ENCODE results near the gene ZNF716. TPM values are rescaled to one million over a fixed set of nuclear protein-coding genes. Genes with fewer than 3 reads are reported as not detected.

ZNF716 gene
- total RNA-seq, 1 donor from 2014 or later: not detected

- intact Hi-C loops (cut with DNase I): no loop called here
- DNase-seq (ENCODE audit: extremely low spot score in 2 of 2): peak; percentile 37 to 82
- H3K9me3 ChIP-seq: no peaks in the 10 kb centered on the region
- no peak overlapping the region for H3K27ac ChIP-seq
- H3K4me3 ChIP-seq: peak overlapping the region in 1 of 2 donors; percentile 24
- H3K27me3 ChIP-seq: no peaks in the 10 kb centered on the region
- no peaks in the 10 kb centered on the region for H3K4me1 ChIP-seq
- no peaks in the 10 kb centered on the region for H3K36me3 ChIP-seq
- TF ChIP-seq POLR2AphosphoS5 (IDR thresholded peaks at IDR 0.05; ENCODE audit: insufficient read depth in 1 of 2, low read depth in 1 of 2): no peak
- no peak for TF ChIP-seq CTCF (IDR thresholded peaks at IDR 0.05)
- no peak for TF ChIP-seq POLR2A (IDR thresholded peaks at IDR 0.05)
Measured at GRCh38 chr7:57404967-57405421, 45.0 kb upstream of the ZNF716 start.

GRCh38 chr7:57407125-57407524, 42.9 kb upstream of the ZNF716 start:
- H3K27ac ChIP-seq: no peak overlapping the region
- TF ChIP-seq CTCF (IDR thresholded peaks at IDR 0.05): no peak
- TF ChIP-seq POLR2AphosphoS5 (IDR thresholded peaks at IDR 0.05; ENCODE audit: insufficient read depth in 1 of 2, low read depth in 1 of 2): no peak
- no peak for TF ChIP-seq POLR2A (IDR thresholded peaks at IDR 0.05)
- no peaks in the 10 kb centered on the region for H3K36me3 ChIP-seq
- DNase-seq (ENCODE audit: extremely low spot score in 2 of 2): peak in 1 of 2 donors; percentile 69
- no peaks in the 10 kb centered on the region for H3K9me3 ChIP-seq
- H3K4me3 ChIP-seq: no peak overlapping the region
- intact Hi-C loops (cut with DNase I): no loop called here
- no peaks in the 10 kb centered on the region for H3K27me3 ChIP-seq
- no peaks in the 10 kb centered on the region for H3K4me1 ChIP-seq

- no peak overlapping the region for H3K4me3 ChIP-seq
- TF ChIP-seq CTCF (IDR thresholded peaks at IDR 0.05): no peak
- no peak for TF ChIP-seq POLR2A (IDR thresholded peaks at IDR 0.05)
- no peak for TF ChIP-seq POLR2AphosphoS5 (IDR thresholded peaks at IDR 0.05; ENCODE audit: insufficient read depth in 1 of 2, low read depth in 1 of 2)
Measured at GRCh38 chr7:57412168-57412567, 37.8 kb upstream of the ZNF716 start.

GRCh38 chr7:57412618-57413017, 37.4 kb upstream of the ZNF716 start:
- Histone ChIP-seq H3K4me1 (no peaks in the 10 kb centered on the region), H3K27ac (no peak overlapping the region), H3K9me3 (no peaks in the 10 kb centered on the region), H3K4me3 (no peak overlapping the region), H3K27me3 (no peaks in the 10 kb centered on the region), H3K36me3 (no peaks in the 10 kb centered on the region)
- intact Hi-C loops (cut with DNase I): no loop called here
- DNase-seq (ENCODE audit: extremely low spot score in 2 of 2): no peak
- TF ChIP-seq POLR2A (IDR thresholded peaks at IDR 0.05) (no peak), CTCF (IDR thresholded peaks at IDR 0.05) (no peak), POLR2AphosphoS5 (IDR thresholded peaks at IDR 0.05; ENCODE audit: insufficient read depth in 1 of 2, low read depth in 1 of 2) (no peak)

More at GRCh38 chr7:57412168-57412567, 37.8 kb upstream of the ZNF716 start:
- DNase-seq (ENCODE audit: extremely low spot score in 2 of 2): peak in 1 of 2 donors; percentile 81
- Histone ChIP-seq H3K9me3 (no peaks in the 10 kb centered on the region), H3K36me3 (no peaks in the 10 kb centered on the region), H3K27ac (no peak overlapping the region), H3K4me1 (no peaks in the 10 kb centered on the region), H3K27me3 (no peaks in the 10 kb centered on the region)
- intact Hi-C loops (cut with DNase I): no loop called here

- Histone ChIP-seq H3K4me1 (no peaks in the 10 kb centered on the region), H3K36me3 (no peaks in the 10 kb centered on the region), H3K27ac (no peak overlapping the region), H3K9me3 (no peaks in the 10 kb centered on the region), H3K27me3 (no peaks in the 10 kb centered on the region), H3K4me3 (no peak overlapping the region)
- TF ChIP-seq POLR2AphosphoS5 (IDR thresholded peaks at IDR 0.05; ENCODE audit: insufficient read depth in 1 of 2, low read depth in 1 of 2) (no peak), POLR2A (IDR thresholded peaks at IDR 0.05) (no peak), CTCF (IDR thresholded peaks at IDR 0.05) (no peak)
- DNase-seq (ENCODE audit: extremely low spot score in 2 of 2): peak; percentile 69 to 92
- intact Hi-C loops (cut with DNase I): no loop called here
Measured at GRCh38 chr7:57413529-57414398, 36.2 kb upstream of the ZNF716 start.

All from vagina (tissue), 2 donors.